Measurements from ENCODE around the gene APOF. TPM values are rescaled to one million over a fixed set of nuclear protein-coding genes. Genes with fewer than 3 reads are reported as not detected.
"Not testable (repeated sequence)": the region's sequence is repeated elsewhere in the genome, so short reads cannot be mapped to it uniquely, and the experiment has no call there.

APOF gene
- total RNA-seq, 2 experiments from 2014 or later: not detected

- ChIA-PET CTCF (no interaction called here), POLR2A (no interaction called here)
- Mint-ChIP-seq H3K27ac (no peak overlapping the region), H3K27me3 (no peaks in the 10 kb centered on the region), H3K36me3 (ENCODE audit: low read depth) (no peaks in the 10 kb centered on the region), H3K4me3 (no peak overlapping the region), H3K4me1 (no peaks in the 10 kb centered on the region), H3K9me3 (ENCODE audit: low read depth) (no peaks in the 10 kb centered on the region)
- DNase-seq (no peak), ATAC-seq (no peak)
- intact Hi-C loops (cut with DNase I, micrococcal nuclease): no loop called here
Measured at GRCh38 chr12:56366948-56367347, 4.3 kb upstream of the APOF start.

DNA sequence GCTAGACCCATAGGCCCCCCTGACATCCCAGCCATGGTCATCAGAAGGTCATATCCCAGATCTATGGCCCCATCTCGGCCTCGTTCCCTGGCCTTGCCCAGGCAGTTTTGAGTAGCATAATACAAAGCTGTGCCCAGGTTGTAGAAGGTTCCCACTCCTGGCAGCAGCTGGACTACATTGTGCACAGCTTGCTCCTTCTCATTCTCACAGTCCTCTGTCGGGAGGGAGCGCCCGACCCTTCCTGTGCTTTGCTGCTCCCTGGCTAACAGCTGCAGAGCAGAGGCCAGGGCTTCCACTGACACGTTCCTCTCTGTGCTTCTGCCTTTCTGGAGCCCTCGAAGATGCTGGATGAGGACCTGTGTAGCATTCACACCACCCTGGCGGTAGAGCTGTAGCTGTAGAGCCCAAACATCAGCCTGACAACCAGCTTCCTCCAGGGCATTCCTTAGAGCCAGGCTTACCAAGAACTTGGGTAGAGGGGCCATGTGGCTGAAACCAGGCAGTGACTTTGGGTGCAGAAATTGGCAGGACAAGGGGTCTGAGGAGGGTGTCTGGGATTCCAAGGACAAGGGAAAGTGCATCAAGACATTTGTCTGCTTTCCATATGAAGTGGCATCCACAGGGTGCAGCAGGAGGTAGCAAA, 1.0 kb downstream of the APOF start:
- intact Hi-C loops (cut with DNase I, micrococcal nuclease): loop anchor here (2.0 kb wide), 3 partner anchors 45 to 275 kb away; partner anchors contain the start of gene MYL6B (in 1 of the 2)

GRCh38 chr12:56359851-56360767, 2.5 kb downstream of the APOF start, which contains the start of gene STAT2:
Gene STAT2, minus strand, starts transcription at chr12:56360107. Its CDS starts 3,536 bp downstream, at chr12:56356571.
- Mint-ChIP-seq H3K4me3 (peak within 1 kb of the TSS; percentile 86), H3K27ac (peak within 1 kb of the TSS; percentile 95), H3K4me1 (peaks cover 23% of the 10 kb centered on the region), H3K27me3 (no peaks in the 10 kb centered on the region), H3K36me3 (ENCODE audit: low read depth) (peaks cover 17% of the 10 kb centered on the region), H3K9me3 (ENCODE audit: low read depth) (no peaks in the 10 kb centered on the region)
- ChIA-PET POLR2A (interaction anchor here (0.5 to 3.6 kb wide), 19 partner anchors 9 to 1796 kb away, joined by 3 to 27 read pairs (median 5); partner anchors contain the start of genes CNPY2, DNAJC14, IL23A and PA2G4), CTCF (interaction anchor here (0.6 to 4.5 kb wide), 30 partner anchors 9 to 853 kb away, joined by 3 to 30 read pairs (median 3); partner anchors contain the start of genes CNPY2, IL23A, PAN2 and RNF41)
- DNase-seq (peak; percentile 99), ATAC-seq (peak; percentile 97)
- intact Hi-C loops (cut with DNase I, micrococcal nuclease): loop anchor here (1.0 to 2.0 kb wide), 18 partner anchors 22 to 543 kb away; partner anchors contain the start of genes IL23A (in 2 of the 2), SPRYD4 (in 2 of the 2), TIMELESS (in 2 of the 2) and ANKRD52 (in 1 of the 2)

More for the DNA sequence above, 1.0 kb downstream of the APOF start:
- peaks cover 6% of the 10 kb centered on the region for H3K36me3 Mint-ChIP-seq (ENCODE audit: low read depth)
- ATAC-seq (no peak), DNase-seq (no peak)
- H3K4me1 Mint-ChIP-seq: peaks cover 23% of the 10 kb centered on the region
- POLR2A ChIA-PET: interaction anchor here (3.6 kb wide), 1 partner anchor 23 kb away, joined by 27 read pairs; the partner anchor contains the start of gene IL23A
- H3K27me3 Mint-ChIP-seq: no peaks in the 10 kb centered on the region
- peak overlapping the region; percentile 86 for H3K4me3 Mint-ChIP-seq
- no peaks in the 10 kb centered on the region for H3K9me3 Mint-ChIP-seq (ENCODE audit: low read depth)
- peak overlapping the region; percentile 26 for H3K27ac Mint-ChIP-seq
- CTCF ChIA-PET: interaction anchor here (0.5 to 4.5 kb wide), 11 partner anchors 9 to 102 kb away, joined by 3 to 30 read pairs (median 4); partner anchors contain the start of genes CNPY2, COQ10A, IL23A and PAN2

GRCh38 chr12:56358836-56359532, 3.7 kb downstream of the APOF start:
- intact Hi-C loops (cut with DNase I, micrococcal nuclease): no loop called here
- no peak for ATAC-seq
- DNase-seq: peak; percentile 37
- H3K27me3 Mint-ChIP-seq: no peaks in the 10 kb centered on the region
- peaks cover 27% of the 10 kb centered on the region for H3K36me3 Mint-ChIP-seq (ENCODE audit: low read depth)
- peak overlapping the region; percentile 86 for H3K4me3 Mint-ChIP-seq
- ChIA-PET POLR2A (interaction anchor here (0.6 to 3.6 kb wide), 8 partner anchors 8 to 281 kb away, joined by 3 to 27 read pairs (median 8); partner anchors contain the start of genes CNPY2, IL23A, PA2G4 and PAN2), CTCF (interaction anchor here (0.6 to 4.5 kb wide), 20 partner anchors 8 to 373 kb away, joined by 3 to 30 read pairs (median 4); partner anchors contain the start of genes CNPY2, ESYT1, IL23A and PAN2)
- H3K9me3 Mint-ChIP-seq (ENCODE audit: low read depth): no peaks in the 10 kb centered on the region
- peaks cover 23% of the 10 kb centered on the region for H3K4me1 Mint-ChIP-seq
- peak overlapping the region; percentile 95 for H3K27ac Mint-ChIP-seq

DNA sequence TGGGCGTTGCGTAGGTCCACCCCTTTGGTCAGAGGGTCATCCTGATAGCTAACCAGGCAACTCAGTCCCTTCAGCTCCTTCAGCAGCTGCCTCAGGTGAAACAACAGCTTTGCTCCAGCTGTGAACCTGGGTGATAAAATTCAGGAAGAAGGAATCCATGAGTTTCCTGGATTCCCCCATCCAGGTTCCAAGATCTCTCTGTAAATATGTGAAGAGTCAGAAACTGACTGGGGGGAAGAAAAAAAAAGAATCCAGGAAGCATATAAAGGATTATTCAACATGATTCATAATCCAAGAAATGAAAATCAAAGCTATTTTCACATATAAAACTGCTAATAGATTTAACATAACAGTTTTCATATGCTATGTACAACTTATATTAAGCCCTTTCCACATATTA, 11.3 kb downstream of the APOF start:
- Mint-ChIP-seq H3K9me3 (ENCODE audit: low read depth) (no peaks in the 10 kb centered on the region), H3K4me1 (peaks cover 3% of the 10 kb centered on the region), H3K36me3 (ENCODE audit: low read depth) (peaks cover 59% of the 10 kb centered on the region), H3K27me3 (no peaks in the 10 kb centered on the region), H3K27ac (no peak overlapping the region), H3K4me3 (no peak overlapping the region)
- intact Hi-C loops (cut with DNase I, micrococcal nuclease): no loop called here
- DNase-seq (no peak), ATAC-seq (no peak)
- CTCF ChIA-PET: interaction anchor here (0.6 to 1.2 kb wide), 5 partner anchors 9 to 958 kb away, joined by 3 read pairs; partner anchors contain the start of gene STAT2
- POLR2A ChIA-PET: interaction anchor here (1.6 kb wide), 1 partner anchor 8 kb away, joined by 8 read pairs; the partner anchor contains the start of gene STAT2

GRCh38 chr12:56350662-56351061, 12.0 kb downstream of the APOF start:
- H3K27me3 Mint-ChIP-seq: no peaks in the 10 kb centered on the region
- DNase-seq: no peak
- intact Hi-C loops (cut with DNase I, micrococcal nuclease): no loop called here
- ChIA-PET CTCF (interaction anchor here (0.6 to 1.2 kb wide), 5 partner anchors 9 to 957 kb away, joined by 3 read pairs; partner anchors contain the start of gene STAT2), POLR2A (interaction anchor here (1.6 kb wide), 1 partner anchor 9 kb away, joined by 8 read pairs; the partner anchor contains the start of gene STAT2)
- peaks cover 59% of the 10 kb centered on the region for H3K36me3 Mint-ChIP-seq (ENCODE audit: low read depth)
- ATAC-seq: no peak
- peaks cover 3% of the 10 kb centered on the region for H3K4me1 Mint-ChIP-seq
- no peaks in the 10 kb centered on the region for H3K9me3 Mint-ChIP-seq (ENCODE audit: low read depth)
- no peak overlapping the region for H3K27ac Mint-ChIP-seq
- H3K4me3 Mint-ChIP-seq: no peak overlapping the region

DNA sequence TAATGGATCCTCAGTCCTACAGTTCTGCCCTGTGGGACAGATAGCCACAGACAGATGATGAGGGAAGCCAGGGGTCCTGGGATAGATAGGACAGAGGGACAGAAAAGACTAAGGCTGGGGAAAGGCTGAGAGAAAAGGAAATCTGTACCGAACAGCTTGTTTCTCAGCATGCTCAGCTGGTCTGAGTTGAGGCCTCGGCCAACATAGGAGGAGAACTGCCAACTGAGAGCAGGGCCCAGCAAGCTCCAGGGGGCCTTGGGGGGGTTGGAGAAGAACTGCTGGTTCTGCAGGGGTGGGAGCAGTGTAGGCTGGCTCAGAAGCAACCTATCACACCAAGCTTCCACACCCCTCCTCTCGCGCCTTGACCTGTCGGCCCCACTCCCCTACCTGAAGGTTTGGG, 13.9 kb downstream of the APOF start:
- ATAC-seq (no peak), DNase-seq (no peak)
- intact Hi-C loops (cut with DNase I, micrococcal nuclease): no loop called here
- H3K9me3 Mint-ChIP-seq (ENCODE audit: low read depth): no peaks in the 10 kb centered on the region
- no peak overlapping the region for H3K4me3 Mint-ChIP-seq
- H3K27ac Mint-ChIP-seq: peak overlapping the region; percentile 14
- no peaks in the 10 kb centered on the region for H3K27me3 Mint-ChIP-seq
- ChIA-PET POLR2A (no interaction called here), CTCF (interaction anchor here (0.6 to 0.9 kb wide), 2 partner anchors 11 to 100 kb away, joined by 3 to 4 read pairs; no protein-coding TSS in a partner anchor)
- peaks cover 46% of the 10 kb centered on the region for H3K36me3 Mint-ChIP-seq (ENCODE audit: low read depth)
- peaks cover 3% of the 10 kb centered on the region for H3K4me1 Mint-ChIP-seq

GRCh38 chr12:56347255-56347654, 15.4 kb downstream of the APOF start:
- ATAC-seq; H3K9me3 Mint-ChIP-seq (ENCODE audit: low read depth); H3K4me3 Mint-ChIP-seq; H3K27ac Mint-ChIP-seq; H3K4me1 Mint-ChIP-seq; H3K27me3 Mint-ChIP-seq; intact Hi-C loops (cut with DNase I, micrococcal nuclease); DNase-seq: not testable (repeated sequence)
- CTCF ChIA-PET: interaction anchor here (0.6 to 2.3 kb wide), 3 partner anchors 9 to 12 kb away, joined by 3 to 12 read pairs (median 6); partner anchors contain the start of genes IL23A and STAT2
- POLR2A ChIA-PET: interaction anchor here (0.6 to 0.7 kb wide), 3 partner anchors 13 to 63 kb away, joined by 5 to 12 read pairs (median 9); no protein-coding TSS in a partner anchor
- peaks cover 58% of the 10 kb centered on the region for H3K36me3 Mint-ChIP-seq (ENCODE audit: low read depth)

DNA sequence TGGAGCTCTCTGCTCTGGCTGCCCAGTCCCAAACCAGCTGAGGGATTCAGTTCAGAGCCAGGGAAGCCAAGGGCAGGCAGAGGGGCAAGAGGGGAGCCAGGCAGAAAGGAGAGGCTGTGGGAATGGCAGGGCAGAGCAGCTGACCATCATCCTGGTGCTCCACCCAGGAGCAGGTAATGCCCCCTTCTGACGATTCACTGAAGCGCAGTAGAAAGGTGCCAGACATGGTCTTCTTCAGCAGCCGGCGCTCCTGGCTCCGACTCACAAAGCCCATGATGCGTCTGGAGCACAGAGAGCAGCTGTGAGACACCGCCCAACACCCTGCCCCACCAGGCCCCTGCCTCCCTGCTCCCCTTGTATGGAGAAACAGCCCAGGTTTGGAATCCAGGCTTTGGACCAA, 16.0 kb downstream of the APOF start:
- DNase-seq (peak; percentile 56), ATAC-seq (peak; percentile 35)
- Mint-ChIP-seq H3K9me3 (ENCODE audit: low read depth) (no peaks in the 10 kb centered on the region), H3K4me1 (peaks cover 3% of the 10 kb centered on the region), H3K4me3 (no peak overlapping the region), H3K27ac (no peak overlapping the region), H3K36me3 (ENCODE audit: low read depth) (peaks cover 62% of the 10 kb centered on the region), H3K27me3 (no peaks in the 10 kb centered on the region)
- CTCF ChIA-PET: interaction anchor here (0.6 to 2.3 kb wide), 4 partner anchors 8 to 117 kb away, joined by 3 to 12 read pairs (median 6); partner anchors contain the start of genes IL23A and STAT2
- POLR2A ChIA-PET: interaction anchor here (0.6 to 0.7 kb wide), 3 partner anchors 31 to 64 kb away, joined by 4 to 12 read pairs (median 5); partner anchors contain the start of gene CNPY2
- intact Hi-C loops (cut with DNase I, micrococcal nuclease): no loop called here

GRCh38 chr12:56342290-56342689, 20.4 kb downstream of the APOF start:
- DNase-seq; H3K27me3 Mint-ChIP-seq; H3K9me3 Mint-ChIP-seq (ENCODE audit: low read depth); ATAC-seq; intact Hi-C loops (cut with DNase I, micrococcal nuclease); H3K4me3 Mint-ChIP-seq; H3K27ac Mint-ChIP-seq: not testable (repeated sequence)
- Mint-ChIP-seq H3K36me3 (ENCODE audit: low read depth) (peaks cover 44% of the 10 kb centered on the region), H3K4me1 (peaks cover 38% of the 10 kb centered on the region)
- ChIA-PET POLR2A (interaction anchor here (0.6 to 1.4 kb wide), 3 partner anchors 12 to 54 kb away, joined by 3 to 5 read pairs (median 4); partner anchors contain the start of gene CNPY2), CTCF (interaction anchor here (0.5 to 2.3 kb wide), 3 partner anchors 18 to 571 kb away, joined by 3 to 15 read pairs (median 3); partner anchors contain the start of gene STAT2)

Measured in activated CD4-positive, alpha-beta T cell treated with anti-CD3 and anti-CD28 coated beads for 36 hours (primary cell).